Karpas-422 (cell line): ENCODE measurements around the gene CAPN5. TPM values are rescaled to one million over a fixed set of nuclear protein-coding genes. Genes with fewer than 3 reads are reported as not detected.
A peak's percentile ranks its signal among the peaks of the same experiment; 100 is the strongest.
"Not testable (repeated sequence)": the region's sequence is repeated elsewhere in the genome, so short reads cannot be mapped to it uniquely, and the experiment has no call there.

Source experiments
- DNase-seq: peaks from one replicate; pipeline ENCODE4 v3.0.0-alpha.2; 2015
- H2AFZ ChIP-seq: fragments of 200-600 bp; sonication (generic); 2 replicates; pipeline ENCODE4 v1.6.1; 2014; ENCODE audit warnings: antibody characterized with exemption, low read length, mixed read lengths
- H3K27ac ChIP-seq: fragments of 200-600 bp; sonication (generic); 2 replicates; pipeline ENCODE4 v1.5.1; 2014; ENCODE audit warnings: mild to moderate bottlenecking, low read length, moderate library complexity
- H3K27me3 ChIP-seq: fragments of 200-600 bp; sonication (generic); 2 replicates; pipeline ENCODE4 v1.6.1; 2014; ENCODE audit warnings: low read length, mixed read lengths
- H3K36me3 ChIP-seq: fragments of 200-600 bp; sonication (generic); 2 replicates; pipeline ENCODE4 v1.6.1; 2014; ENCODE audit warnings: low read length, mixed read lengths; ENCODE audit not compliant: insufficient read depth
- H3K4me1 ChIP-seq: fragments of 200-600 bp; sonication (generic); 2 replicates; pipeline ENCODE4 v1.6.1; 2014; ENCODE audit warnings: mild to moderate bottlenecking, low read length, mixed read lengths
- H3K4me2 ChIP-seq: fragments of 200-600 bp; sonication (generic); 2 replicates; pipeline ENCODE4 v1.6.1; 2014; ENCODE audit warnings: low read length, low read depth, mild to moderate bottlenecking; ENCODE audit not compliant: poor library complexity, severe bottlenecking
- H3K4me3 ChIP-seq: fragments of 200-600 bp; sonication (generic); 2 replicates; pipeline ENCODE4 v1.5.1; 2014; ENCODE audit warnings: mild to moderate bottlenecking, antibody characterized with exemption, low read length, mixed read lengths
- H3K79me2 ChIP-seq: fragments of 200-600 bp; sonication (generic); 2 replicates; pipeline ENCODE4 v1.6.1; 2014; ENCODE audit warnings: mild to moderate bottlenecking, low read length, mixed read lengths
- H3K9ac ChIP-seq: fragments of 200-600 bp; sonication (generic); 2 replicates; pipeline ENCODE4 v1.6.0; 2014; ENCODE audit warnings: low read length
- H3K9me2 ChIP-seq: fragments of 200-600 bp; sonication (generic), shearing (Covaris generic); replicated peaks from 2 replicates; pipeline ENCODE4 v1.6.0; 2014; ENCODE audit warnings: mild to moderate bottlenecking, low read length, moderate library complexity; ENCODE audit not compliant: insufficient read depth
- H3K9me3 ChIP-seq: fragments of 300-700, 200-600 bp; sonication (generic); 2 replicates; pipeline ENCODE4 v1.6.1; 2014; ENCODE audit warnings: low read length, mixed read lengths
- H4K20me1 ChIP-seq: fragments of 200-600 bp; sonication (generic); 2 replicates; pipeline ENCODE4 v1.6.1; 2014; ENCODE audit warnings: mild to moderate bottlenecking, antibody characterized with exemption, low read length, low read depth; ENCODE audit not compliant: insufficient read depth
- total RNA-seq: library from RNA; depleted of rRNA; stranded (reverse); fragments of >200 nt; shearing (Covaris generic); gene quantifications from 2 replicates; pipeline ENCODE4 v1.2.3, GENCODE V29; 2014; ENCODE audit warnings: low replicate concordance; rRNA removed

Gene CAPN5
- total RNA-seq: 0.07 and 0.54 TPM in 2 replicates

GRCh38 chr11:77066229-77067042, at the start of gene CAPN5:
Gene CAPN5 (plus strand): TSS chr11:77066971. CDS start chr11:77084887, 17,916 bp downstream.
- peaks cover 14% of the 10 kb centered on the region for H3K4me1 ChIP-seq
- H3K27me3 ChIP-seq: no peaks in the 10 kb centered on the region
- peak within 1 kb of the TSS; percentile 75 for H3K9ac ChIP-seq
- peak within 1 kb of the TSS; percentile 70 for H3K4me3 ChIP-seq
- H3K4me2 ChIP-seq: peak within 1 kb of the TSS; percentile 83
- DNase-seq: peak; percentile 95
- no peaks in the 10 kb centered on the region; the same call in 1 of the 2 replicates for H4K20me1 ChIP-seq
- no peaks in the 10 kb centered on the region for H3K9me3 ChIP-seq
- H3K79me2 ChIP-seq: no peaks in the 10 kb centered on the region
- no peak within 1 kb of the TSS for H3K27ac ChIP-seq
- H2AFZ ChIP-seq: peak within 1 kb of the TSS; percentile 97
- H3K36me3 ChIP-seq: no peaks in the 10 kb centered on the region
- H3K9me2 ChIP-seq: no peaks in the 10 kb centered on the region

GRCh38 chr11:77018396-77018924, 48.3 kb upstream of the CAPN5 start:
- not testable (repeated sequence) for H3K9ac ChIP-seq, H3K9me2 ChIP-seq, H3K4me2 ChIP-seq, H3K79me2 ChIP-seq, H3K27me3 ChIP-seq, DNase-seq, H3K36me3 ChIP-seq, H3K4me3 ChIP-seq, H3K9me3 ChIP-seq, H4K20me1 ChIP-seq, H3K27ac ChIP-seq, H2AFZ ChIP-seq, H3K4me1 ChIP-seq

- Histone ChIP-seq H3K4me2 (no peak overlapping the region), H3K79me2 (no peaks in the 10 kb centered on the region), H3K4me1 (peaks cover 6% of the 10 kb centered on the region), H3K9me2 (no peaks in the 10 kb centered on the region), H2AFZ (no peak overlapping the region), H3K36me3 (no peaks in the 10 kb centered on the region), H3K9ac (no peak overlapping the region), H3K9me3 (no peaks in the 10 kb centered on the region), H4K20me1 (no peaks in the 10 kb centered on the region), H3K27ac (no peak overlapping the region), H3K4me3 (no peak overlapping the region), H3K27me3 (no peaks in the 10 kb centered on the region)
- no peak for DNase-seq
Observed at GRCh38 chr11:77019976-77020595, 46.7 kb upstream of the CAPN5 start.

GRCh38 chr11:77020734-77021133, 46.0 kb upstream of the CAPN5 start:
- Histone ChIP-seq H3K4me1 (peaks cover 6% of the 10 kb centered on the region), H3K9ac (no peak overlapping the region), H3K9me2 (no peaks in the 10 kb centered on the region), H3K36me3 (no peaks in the 10 kb centered on the region), H3K4me2 (no peak overlapping the region), H3K27me3 (no peaks in the 10 kb centered on the region), H3K4me3 (no peak overlapping the region), H3K79me2 (no peaks in the 10 kb centered on the region), H4K20me1 (no peaks in the 10 kb centered on the region), H2AFZ (no peak overlapping the region), H3K9me3 (no peaks in the 10 kb centered on the region), H3K27ac (no peak overlapping the region)
- DNase-seq: no peak

GRCh38 chr11:77024745-77025144, 42.0 kb upstream of the CAPN5 start:
- H3K9ac ChIP-seq: no peak overlapping the region
- peaks cover 6% of the 10 kb centered on the region for H3K4me1 ChIP-seq
- H2AFZ ChIP-seq: no peak overlapping the region
- DNase-seq: no peak
- H3K36me3 ChIP-seq: no peaks in the 10 kb centered on the region
- H3K27me3 ChIP-seq: no peaks in the 10 kb centered on the region
- no peaks in the 10 kb centered on the region for H3K79me2 ChIP-seq
- no peaks in the 10 kb centered on the region for H3K9me3 ChIP-seq
- H3K4me2 ChIP-seq: no peak overlapping the region
- no peak overlapping the region for H3K27ac ChIP-seq
- no peaks in the 10 kb centered on the region for H4K20me1 ChIP-seq
- no peaks in the 10 kb centered on the region for H3K9me2 ChIP-seq
- no peak overlapping the region for H3K4me3 ChIP-seq

GRCh38 chr11:77026221-77026620, 40.5 kb upstream of the CAPN5 start:
- H3K27me3 ChIP-seq: no peaks in the 10 kb centered on the region
- H3K79me2 ChIP-seq: no peaks in the 10 kb centered on the region
- no peak overlapping the region for H3K27ac ChIP-seq
- H2AFZ ChIP-seq: no peak overlapping the region
- peaks cover 3% of the 10 kb centered on the region for H3K4me1 ChIP-seq
- H3K9ac ChIP-seq: no peak overlapping the region
- H3K9me2 ChIP-seq: no peaks in the 10 kb centered on the region
- DNase-seq: peak; percentile 7
- H3K9me3 ChIP-seq: no peaks in the 10 kb centered on the region
- H3K4me3 ChIP-seq: no peak overlapping the region
- no peaks in the 10 kb centered on the region for H3K36me3 ChIP-seq
- H4K20me1 ChIP-seq: no peaks in the 10 kb centered on the region
- no peak overlapping the region for H3K4me2 ChIP-seq

- no peak overlapping the region for H2AFZ ChIP-seq
- H3K9me3 ChIP-seq: no peaks in the 10 kb centered on the region
- H3K9ac ChIP-seq: no peak overlapping the region
- no peaks in the 10 kb centered on the region for H3K79me2 ChIP-seq
- DNase-seq: no peak
- H3K36me3 ChIP-seq: no peaks in the 10 kb centered on the region
- no peaks in the 10 kb centered on the region for H3K4me1 ChIP-seq
- no peaks in the 10 kb centered on the region for H3K9me2 ChIP-seq
- no peak overlapping the region for H3K4me2 ChIP-seq
- H4K20me1 ChIP-seq: no peaks in the 10 kb centered on the region
- H3K4me3 ChIP-seq: no peak overlapping the region
- no peak overlapping the region for H3K27ac ChIP-seq
- H3K27me3 ChIP-seq: no peaks in the 10 kb centered on the region
Observed at GRCh38 chr11:77026743-77027142, 40.0 kb upstream of the CAPN5 start.

GRCh38 chr11:77027275-77027674, 39.5 kb upstream of the CAPN5 start:
- no peak overlapping the region for H3K4me2 ChIP-seq
- H3K27ac ChIP-seq: no peak overlapping the region
- no peaks in the 10 kb centered on the region for H3K4me1 ChIP-seq
- no peak overlapping the region for H3K4me3 ChIP-seq
- no peaks in the 10 kb centered on the region for H3K27me3 ChIP-seq
- H3K9me2 ChIP-seq: no peaks in the 10 kb centered on the region
- no peak for DNase-seq
- no peaks in the 10 kb centered on the region for H3K79me2 ChIP-seq
- H3K9me3 ChIP-seq: no peaks in the 10 kb centered on the region
- H4K20me1 ChIP-seq: no peaks in the 10 kb centered on the region
- no peak overlapping the region for H3K9ac ChIP-seq
- H2AFZ ChIP-seq: no peak overlapping the region
- no peaks in the 10 kb centered on the region for H3K36me3 ChIP-seq
